Fibroblast of villous mesenchyme (primary cell): ENCODE results near the gene CXCR5. TPM values are rescaled to one million over a fixed set of nuclear protein-coding genes. Genes with fewer than 3 reads are reported as not detected.
"Not testable (repeated sequence)": the region's sequence is repeated elsewhere in the genome, so short reads cannot be mapped to it uniquely, and the experiment has no call there.

ENCODE experiments used
- DNase-seq: peaks from one replicate; pipeline ENCODE4 v3.0.0-alpha.2; 2010; ENCODE audit warnings: low read depth
- H3K4me3 ChIP-seq: 2 replicates; pipeline ENCODE4 v1.5.1; 2011; ENCODE audit warnings: low read depth, mild to moderate bottlenecking, low read length
- total RNA-seq: library from RNA; depleted of rRNA; stranded (reverse); fragments of >200 nt; gene quantifications from 2 replicates; pipeline ENCODE4 v1.2.3, GENCODE V29; 2012
- TF ChIP-seq, protein P1 (sequence below): IDR thresholded peaks from 2 replicates; pipeline ENCODE4 v1.5.1; 2012; ENCODE audit warnings: low read depth, mild to moderate bottlenecking, low read length; ENCODE audit not compliant: insufficient read depth

The CXCR5 gene, protein sequence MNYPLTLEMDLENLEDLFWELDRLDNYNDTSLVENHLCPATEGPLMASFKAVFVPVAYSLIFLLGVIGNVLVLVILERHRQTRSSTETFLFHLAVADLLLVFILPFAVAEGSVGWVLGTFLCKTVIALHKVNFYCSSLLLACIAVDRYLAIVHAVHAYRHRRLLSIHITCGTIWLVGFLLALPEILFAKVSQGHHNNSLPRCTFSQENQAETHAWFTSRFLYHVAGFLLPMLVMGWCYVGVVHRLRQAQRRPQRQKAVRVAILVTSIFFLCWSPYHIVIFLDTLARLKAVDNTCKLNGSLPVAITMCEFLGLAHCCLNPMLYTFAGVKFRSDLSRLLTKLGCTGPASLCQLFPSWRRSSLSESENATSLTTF
- total RNA-seq: not detected in 2 replicates

DNA sequence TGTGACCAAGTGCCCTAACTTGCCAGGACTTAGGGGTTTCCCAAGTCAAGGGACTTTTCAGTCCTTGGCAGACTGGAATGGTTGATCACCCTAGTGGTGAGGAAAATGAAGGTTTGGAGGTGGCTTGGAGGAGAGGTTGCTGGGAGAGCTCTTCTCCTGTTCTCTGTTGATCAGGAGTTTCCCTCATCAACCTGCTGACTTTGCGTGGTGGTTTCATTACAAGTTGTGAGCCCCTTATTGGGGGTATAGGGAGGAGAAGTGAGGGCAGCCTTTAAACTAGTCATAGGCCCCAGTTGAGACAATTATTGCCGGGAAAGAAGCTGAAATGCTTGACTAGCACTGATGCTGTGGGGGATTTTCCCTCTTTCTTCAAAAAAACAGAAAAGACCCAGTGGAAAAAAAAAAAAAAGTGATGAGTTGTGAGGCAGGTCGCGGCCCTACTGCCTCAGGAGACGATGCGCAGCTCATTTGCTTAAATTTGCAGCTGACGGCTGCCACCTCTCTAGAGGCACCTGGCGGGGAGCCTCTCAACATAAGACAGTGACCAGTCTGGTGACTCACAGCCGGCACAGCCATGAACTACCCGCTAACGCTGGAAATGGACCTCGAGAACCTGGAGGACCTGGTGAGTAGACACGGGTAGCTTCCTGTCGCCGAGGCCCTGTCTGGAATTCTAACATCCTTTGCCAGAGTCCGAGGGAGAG, at the start of gene CXCR5:
Gene CXCR5, plus strand, starts transcription at position 525 of the 704 bp plus-strand sequence. Its CDS starts 50 bp downstream, at position 575.
- H3K4me3 ChIP-seq: no peak within 1 kb of the TSS
- TF ChIP-seq, protein P1, sequence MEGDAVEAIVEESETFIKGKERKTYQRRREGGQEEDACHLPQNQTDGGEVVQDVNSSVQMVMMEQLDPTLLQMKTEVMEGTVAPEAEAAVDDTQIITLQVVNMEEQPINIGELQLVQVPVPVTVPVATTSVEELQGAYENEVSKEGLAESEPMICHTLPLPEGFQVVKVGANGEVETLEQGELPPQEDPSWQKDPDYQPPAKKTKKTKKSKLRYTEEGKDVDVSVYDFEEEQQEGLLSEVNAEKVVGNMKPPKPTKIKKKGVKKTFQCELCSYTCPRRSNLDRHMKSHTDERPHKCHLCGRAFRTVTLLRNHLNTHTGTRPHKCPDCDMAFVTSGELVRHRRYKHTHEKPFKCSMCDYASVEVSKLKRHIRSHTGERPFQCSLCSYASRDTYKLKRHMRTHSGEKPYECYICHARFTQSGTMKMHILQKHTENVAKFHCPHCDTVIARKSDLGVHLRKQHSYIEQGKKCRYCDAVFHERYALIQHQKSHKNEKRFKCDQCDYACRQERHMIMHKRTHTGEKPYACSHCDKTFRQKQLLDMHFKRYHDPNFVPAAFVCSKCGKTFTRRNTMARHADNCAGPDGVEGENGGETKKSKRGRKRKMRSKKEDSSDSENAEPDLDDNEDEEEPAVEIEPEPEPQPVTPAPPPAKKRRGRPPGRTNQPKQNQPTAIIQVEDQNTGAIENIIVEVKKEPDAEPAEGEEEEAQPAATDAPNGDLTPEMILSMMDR: no peak
- no peak for DNase-seq

DNA sequence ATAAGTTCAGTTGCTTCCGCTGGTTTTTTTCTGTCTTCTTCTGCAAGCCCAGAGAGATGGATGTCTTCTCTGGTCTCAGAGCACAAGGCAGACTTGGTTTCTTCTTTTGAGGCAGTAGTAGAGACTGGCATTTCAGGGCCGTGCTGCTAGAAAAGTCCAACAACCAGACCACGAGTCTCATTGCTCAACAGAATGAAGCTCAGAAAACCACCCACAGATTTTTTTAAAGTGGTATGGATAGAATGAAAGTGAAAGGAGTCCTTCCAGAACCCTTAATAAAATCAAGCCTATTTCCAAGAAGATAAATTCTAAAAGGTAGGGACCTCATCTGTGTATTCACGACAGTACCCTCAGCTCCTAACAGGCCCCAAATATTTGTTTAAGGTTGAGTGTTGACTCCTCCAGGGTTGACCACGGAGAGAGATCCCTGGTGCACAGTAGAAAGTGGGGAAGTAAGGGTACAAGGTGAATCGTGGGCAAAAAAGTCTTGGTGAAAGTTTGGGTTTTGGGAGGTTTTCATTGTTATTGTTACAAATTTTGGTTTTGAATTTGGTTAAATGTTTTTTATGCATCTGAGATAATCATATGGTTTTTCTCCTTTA, 49.2 kb upstream of the CXCR5 start:
- peak overlapping the region; percentile 23 for H3K4me3 ChIP-seq
- peak; percentile 69 for DNase-seq
- TF ChIP-seq, protein P1: no peak

DNA sequence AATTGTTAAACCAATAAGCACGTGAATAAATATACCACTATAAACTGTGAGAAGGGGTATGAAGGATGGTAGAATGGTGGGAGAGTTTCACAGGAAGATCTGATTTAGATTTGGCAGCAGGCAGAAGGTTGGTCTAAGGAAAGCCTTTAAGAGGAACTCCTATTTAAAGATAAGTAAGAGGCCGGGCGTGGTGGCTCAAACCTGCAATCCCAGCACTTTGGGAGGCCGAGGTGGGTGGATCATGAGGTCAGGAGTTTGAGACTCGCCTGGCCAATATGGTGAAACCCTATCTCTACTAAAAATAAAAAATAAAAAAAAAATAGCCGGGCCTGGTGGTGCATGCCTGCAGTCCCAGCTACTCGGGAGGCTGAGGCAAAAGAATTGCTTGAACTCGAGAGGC, 45.8 kb upstream of the CXCR5 start:
- TF ChIP-seq, protein P1: no peak

DNA sequence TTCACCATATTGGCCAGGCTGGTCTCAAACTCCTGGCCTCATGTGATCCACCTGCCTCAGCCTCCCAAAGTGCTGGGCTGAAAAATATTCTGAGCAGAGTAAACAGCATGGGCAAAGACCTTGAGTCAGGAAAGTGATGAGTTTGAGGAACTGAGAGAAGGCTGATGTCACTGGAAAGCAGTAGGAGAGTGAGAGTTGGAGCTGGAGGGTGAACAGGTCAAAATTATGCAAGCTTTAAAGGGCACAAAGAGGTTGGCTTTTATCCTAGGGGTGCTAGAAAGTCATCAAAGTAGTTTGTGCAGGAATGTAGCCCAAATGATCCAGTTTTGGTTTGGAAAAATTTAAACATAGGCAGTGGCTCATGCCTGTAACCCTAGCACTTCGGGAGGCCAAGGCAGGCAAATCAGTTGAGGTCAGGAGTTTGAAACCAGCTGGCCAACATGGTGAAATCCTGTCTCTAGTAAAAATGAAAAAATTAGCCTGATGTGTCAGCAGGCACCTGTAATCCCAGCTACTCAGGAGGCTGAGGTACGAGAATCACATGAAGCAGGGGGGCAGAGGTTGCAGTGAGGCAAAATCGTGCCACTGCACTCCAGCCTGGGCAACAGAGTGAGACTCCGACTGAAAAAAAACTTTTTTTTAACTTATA, 44.7 kb upstream of the CXCR5 start:
- peak; percentile 33 for DNase-seq
- TF ChIP-seq, protein P1: no peak

More for the DNA sequence above, 45.8 kb upstream of the CXCR5 start:
- no peak overlapping the region for H3K4me3 ChIP-seq
- DNase-seq: no peak

DNA sequence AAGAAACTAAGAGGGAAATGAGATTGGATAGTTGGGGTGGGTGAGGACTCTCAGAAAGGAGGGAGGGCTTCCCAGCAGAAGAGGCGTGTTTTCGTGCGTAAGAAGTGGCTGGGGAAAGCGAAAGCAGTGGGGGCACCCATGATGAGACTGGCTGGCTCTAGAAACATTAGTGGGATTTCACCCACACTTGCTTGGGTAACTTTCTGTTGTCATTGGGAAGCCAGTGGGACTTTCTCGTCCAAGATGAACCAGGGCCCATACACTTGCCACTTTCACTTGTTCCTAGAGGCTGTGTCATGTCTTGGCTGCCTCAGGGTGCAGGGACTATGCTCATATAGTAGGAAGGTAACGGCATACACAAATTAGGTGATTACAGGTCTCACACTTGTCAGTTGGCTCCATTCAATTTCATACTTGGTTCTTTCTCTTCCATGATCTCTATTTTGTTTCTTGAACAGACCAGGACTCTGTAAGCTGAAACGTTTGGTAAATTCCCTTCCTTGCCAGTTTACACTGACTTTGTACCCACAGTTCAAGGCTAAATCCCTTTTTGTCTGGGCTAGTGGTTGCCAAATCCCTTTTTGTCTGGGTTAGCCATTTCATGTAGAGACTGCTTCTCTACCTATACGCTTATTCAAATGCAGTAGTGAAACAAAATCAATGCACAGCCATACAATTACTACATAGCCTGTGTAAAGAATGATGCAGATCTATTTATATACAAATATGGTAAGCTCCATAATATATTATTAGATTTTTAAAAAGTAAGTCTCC, 42.0 kb upstream of the CXCR5 start:
- TF ChIP-seq, protein P1: no peak
- peak; percentile 19 for DNase-seq
- H3K4me3 ChIP-seq: no peak overlapping the region

More for the DNA sequence above, 44.7 kb upstream of the CXCR5 start:
- H3K4me3 ChIP-seq: no peak overlapping the region

DNA sequence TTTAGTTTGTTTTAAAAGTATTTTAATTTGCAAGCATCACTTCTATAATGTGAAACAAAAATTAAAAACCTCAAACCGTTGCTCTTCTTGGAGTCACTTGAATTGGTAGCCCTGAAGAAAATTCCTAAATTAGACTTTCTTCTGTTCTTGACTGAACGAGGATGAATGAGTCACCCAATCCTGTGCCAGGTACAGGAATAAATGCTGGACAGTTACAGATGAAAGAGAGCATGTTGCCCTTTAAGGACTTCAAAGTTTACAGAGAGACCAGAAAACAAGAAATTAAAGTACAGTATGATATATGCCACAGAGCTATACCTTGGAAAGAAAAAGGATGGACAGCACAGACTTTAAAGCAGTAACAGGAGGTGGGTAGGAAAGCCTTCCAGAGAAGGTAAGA, 41.3 kb upstream of the CXCR5 start:
- TF ChIP-seq, protein P1: no peak
- peak; percentile 10 for DNase-seq
- no peak overlapping the region for H3K4me3 ChIP-seq

DNA sequence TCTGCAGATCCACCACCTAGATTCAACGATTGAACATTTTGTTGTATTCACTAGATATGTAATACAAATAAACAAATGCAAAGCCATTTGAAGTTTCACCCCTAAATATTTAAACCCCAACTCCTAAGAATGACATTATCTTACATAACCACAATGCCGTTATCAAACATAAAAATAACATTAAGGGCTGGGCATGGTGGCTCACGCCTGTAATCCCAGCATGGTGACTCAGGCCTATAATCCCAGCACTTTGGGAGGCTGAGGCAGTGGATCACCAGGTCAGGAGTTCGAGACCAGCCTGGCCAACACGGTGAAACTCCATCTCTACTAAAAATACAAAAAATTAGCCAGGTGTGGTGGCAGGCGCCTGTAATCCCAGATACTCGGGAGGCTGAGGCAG, 40.8 kb upstream of the CXCR5 start:
- not testable (repeated sequence) for DNase-seq, H3K4me3 ChIP-seq
